ENCODE measurements around the gene SLC35E2B.
"Not testable (repeated sequence)": the region's sequence is repeated elsewhere in the genome, so short reads cannot be mapped to it uniquely, and the experiment has no call there.

The SLC35E2B gene

GRCh38 chr1:1730870-1731269 is 38.3 kb upstream of the SLC35E2B start:
- Histone ChIP-seq H3K27ac (ENCODE audit: low read depth, low read length) (no peak overlapping the region), H3K23ac (ENCODE audit: low read length) (no peak overlapping the region), H3K27me3 (ENCODE audit: insufficient read depth, low read length, poor library complexity) (no peaks in the 10 kb centered on the region), H3K79me2 (ENCODE audit: control insufficient read depth, insufficient read depth, low read length) (no peaks in the 10 kb centered on the region), H2BK15ac (replicated peaks; ENCODE audit: low read depth) (no peak overlapping the region), H4K5ac (ENCODE audit: low read length) (no peak overlapping the region), H2BK5ac (ENCODE audit: low read length) (no peak overlapping the region), H3K4me2 (ENCODE audit: low read length) (no peak overlapping the region), H3K4ac (ENCODE audit: low read depth, low read length) (no peak overlapping the region), H2AK5ac (ENCODE audit: low read length) (no peak overlapping the region), H3K36me3 (ENCODE audit: control insufficient read depth, insufficient read depth, low read length) (peaks cover 1% of the 10 kb centered on the region), H3K56ac (ENCODE audit: low read length) (no peak overlapping the region), H3K79me1 (ENCODE audit: low read length) (no peaks in the 10 kb centered on the region), H3K4me1 (ENCODE audit: control insufficient read depth, low read depth, low read length) (no peaks in the 10 kb centered on the region), H3K4me3 (ENCODE audit: low read length) (no peak overlapping the region), H2BK120ac (ENCODE audit: low read depth, low read length) (no peak overlapping the region), H3K9ac (ENCODE audit: low read length) (no peak overlapping the region), H3K18ac (ENCODE audit: low read length) (no peak overlapping the region), H4K8ac (ENCODE audit: low read depth, low read length) (no peak overlapping the region)
- WGBS (ENCODE audit: extremely low coverage, insufficient coverage, low lambda C conversion rate): no CpG with 5 or more reads among the region's 17 CpGs
- DNase-seq: no peak

DNA sequence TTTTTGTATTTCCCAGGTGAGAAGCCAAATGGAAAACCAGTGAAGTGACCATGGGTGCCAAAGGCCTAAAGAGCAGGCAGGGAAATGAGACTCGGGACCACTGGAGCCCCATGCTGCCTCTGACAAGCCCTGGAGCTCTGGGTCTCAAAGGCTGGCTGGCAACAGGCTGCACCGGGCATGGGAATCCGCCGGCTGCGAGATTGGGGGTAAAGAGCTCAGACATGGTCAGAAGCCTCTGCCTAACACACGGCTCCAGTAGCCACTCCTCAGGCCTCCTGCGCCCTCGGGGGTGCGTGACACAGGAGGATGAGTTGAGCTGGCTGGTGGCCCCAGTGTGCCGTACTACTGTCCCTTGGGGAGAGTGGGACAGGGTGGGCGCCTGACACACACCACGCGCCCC is 37.6 kb upstream of the SLC35E2B start:
- H3K56ac ChIP-seq (ENCODE audit: low read length); H2BK5ac ChIP-seq (ENCODE audit: low read length); H3K36me3 ChIP-seq (ENCODE audit: control insufficient read depth, insufficient read depth, low read length); H2AK5ac ChIP-seq (ENCODE audit: low read length); H3K4me3 ChIP-seq (ENCODE audit: low read length); H3K27me3 ChIP-seq (ENCODE audit: insufficient read depth, low read length, poor library complexity); H2BK15ac ChIP-seq (replicated peaks; ENCODE audit: low read depth); H3K4me1 ChIP-seq (ENCODE audit: control insufficient read depth, low read depth, low read length); H3K9ac ChIP-seq (ENCODE audit: low read length); H3K18ac ChIP-seq (ENCODE audit: low read length); H3K79me1 ChIP-seq (ENCODE audit: low read length); H3K79me2 ChIP-seq (ENCODE audit: control insufficient read depth, insufficient read depth, low read length); H3K27ac ChIP-seq (ENCODE audit: low read depth, low read length); H3K4me2 ChIP-seq (ENCODE audit: low read length); H4K8ac ChIP-seq (ENCODE audit: low read depth, low read length); H3K4ac ChIP-seq (ENCODE audit: low read depth, low read length); DNase-seq; H4K5ac ChIP-seq (ENCODE audit: low read length); H3K23ac ChIP-seq (ENCODE audit: low read length); H2BK120ac ChIP-seq (ENCODE audit: low read depth, low read length): not testable (repeated sequence)
- no CpG with 5 or more reads among the region's 13 CpGs for WGBS (ENCODE audit: extremely low coverage, insufficient coverage, low lambda C conversion rate)

GRCh38 chr1:1729116-1729816 is 36.7 kb upstream of the SLC35E2B start:
- not testable (repeated sequence) for H3K4ac ChIP-seq (ENCODE audit: low read depth, low read length); H3K18ac ChIP-seq (ENCODE audit: low read length); H2AK5ac ChIP-seq (ENCODE audit: low read length); H3K27me3 ChIP-seq (ENCODE audit: insufficient read depth, low read length, poor library complexity); H2BK5ac ChIP-seq (ENCODE audit: low read length); H3K4me3 ChIP-seq (ENCODE audit: low read length); H3K4me2 ChIP-seq (ENCODE audit: low read length); H2BK15ac ChIP-seq (replicated peaks; ENCODE audit: low read depth); H3K23ac ChIP-seq (ENCODE audit: low read length); H4K8ac ChIP-seq (ENCODE audit: low read depth, low read length); H3K36me3 ChIP-seq (ENCODE audit: control insufficient read depth, insufficient read depth, low read length); H3K79me1 ChIP-seq (ENCODE audit: low read length); DNase-seq; H3K79me2 ChIP-seq (ENCODE audit: control insufficient read depth, insufficient read depth, low read length); H3K27ac ChIP-seq (ENCODE audit: low read depth, low read length); H3K56ac ChIP-seq (ENCODE audit: low read length); H3K9ac ChIP-seq (ENCODE audit: low read length); H2BK120ac ChIP-seq (ENCODE audit: low read depth, low read length); H4K5ac ChIP-seq (ENCODE audit: low read length); H3K4me1 ChIP-seq (ENCODE audit: control insufficient read depth, low read depth, low read length)
- WGBS (ENCODE audit: extremely low coverage, insufficient coverage, low lambda C conversion rate): no CpG with 5 or more reads among the region's 18 CpGs

GRCh38 chr1:1728308-1729005 is 35.9 kb upstream of the SLC35E2B start:
- not testable (repeated sequence) for H3K56ac ChIP-seq (ENCODE audit: low read length); H2BK5ac ChIP-seq (ENCODE audit: low read length); H3K4me3 ChIP-seq (ENCODE audit: low read length); H3K18ac ChIP-seq (ENCODE audit: low read length); H3K4ac ChIP-seq (ENCODE audit: low read depth, low read length); H3K4me2 ChIP-seq (ENCODE audit: low read length); H3K79me2 ChIP-seq (ENCODE audit: control insufficient read depth, insufficient read depth, low read length); H2AK5ac ChIP-seq (ENCODE audit: low read length); H2BK15ac ChIP-seq (replicated peaks; ENCODE audit: low read depth); H3K9ac ChIP-seq (ENCODE audit: low read length); H4K5ac ChIP-seq (ENCODE audit: low read length); H3K27ac ChIP-seq (ENCODE audit: low read depth, low read length); H4K8ac ChIP-seq (ENCODE audit: low read depth, low read length); H3K27me3 ChIP-seq (ENCODE audit: insufficient read depth, low read length, poor library complexity); H3K4me1 ChIP-seq (ENCODE audit: control insufficient read depth, low read depth, low read length); H3K36me3 ChIP-seq (ENCODE audit: control insufficient read depth, insufficient read depth, low read length); H3K23ac ChIP-seq (ENCODE audit: low read length); DNase-seq; H3K79me1 ChIP-seq (ENCODE audit: low read length); H2BK120ac ChIP-seq (ENCODE audit: low read depth, low read length)
- no CpG with 5 or more reads among the region's 14 CpGs for WGBS (ENCODE audit: extremely low coverage, insufficient coverage, low lambda C conversion rate)

DNA sequence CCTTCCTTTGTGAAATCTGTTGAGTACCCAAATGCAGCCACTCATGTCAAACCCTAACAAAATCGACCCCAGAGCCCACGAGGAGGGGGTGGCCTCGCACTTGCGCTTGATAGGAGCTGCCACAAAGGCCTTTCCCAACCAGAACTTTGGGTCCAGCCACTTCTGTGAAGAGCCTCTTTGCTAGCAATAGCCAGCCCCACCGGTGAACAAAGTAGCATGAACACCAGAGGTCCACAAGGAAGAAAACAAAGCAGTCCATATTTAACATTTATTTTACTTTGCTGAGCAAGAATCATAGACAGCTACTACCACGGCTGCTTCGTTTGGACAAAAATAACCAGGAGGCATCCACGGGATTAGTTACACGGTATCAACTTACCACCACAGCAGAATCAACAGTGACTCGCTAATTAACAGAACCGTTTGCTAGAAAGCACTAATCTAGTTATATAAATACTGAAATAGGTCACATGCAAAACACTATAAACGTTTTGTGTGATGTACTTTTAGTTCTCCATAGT is 34.6 kb upstream of the SLC35E2B start:
- H3K4me1 ChIP-seq (ENCODE audit: control insufficient read depth, low read depth, low read length); H3K18ac ChIP-seq (ENCODE audit: low read length); H3K79me2 ChIP-seq (ENCODE audit: control insufficient read depth, insufficient read depth, low read length); H4K5ac ChIP-seq (ENCODE audit: low read length); DNase-seq; H2AK5ac ChIP-seq (ENCODE audit: low read length); H3K36me3 ChIP-seq (ENCODE audit: control insufficient read depth, insufficient read depth, low read length); H3K27me3 ChIP-seq (ENCODE audit: insufficient read depth, low read length, poor library complexity); H3K79me1 ChIP-seq (ENCODE audit: low read length); H4K8ac ChIP-seq (ENCODE audit: low read depth, low read length); H3K4me3 ChIP-seq (ENCODE audit: low read length); H3K4me2 ChIP-seq (ENCODE audit: low read length); H3K27ac ChIP-seq (ENCODE audit: low read depth, low read length); H3K9ac ChIP-seq (ENCODE audit: low read length); H3K23ac ChIP-seq (ENCODE audit: low read length); H2BK15ac ChIP-seq (replicated peaks; ENCODE audit: low read depth); H3K56ac ChIP-seq (ENCODE audit: low read length); H2BK120ac ChIP-seq (ENCODE audit: low read depth, low read length); H3K4ac ChIP-seq (ENCODE audit: low read depth, low read length); H2BK5ac ChIP-seq (ENCODE audit: low read length): not testable (repeated sequence)
- WGBS (ENCODE audit: extremely low coverage, insufficient coverage, low lambda C conversion rate): no CpG with 5 or more reads among the region's 12 CpGs
